ENCODE results near the gene PRDM8. TPM values are rescaled to one million over a fixed set of nuclear protein-coding genes. Genes with fewer than 3 reads are reported as not detected.

Gene PRDM8
- total and polyA plus RNA-seq, 2 donors (not counting 1 experiment from before 2014, with no cell fraction given): 20.0 to 35.6 TPM

- no peak overlapping the region for H2AFZ ChIP-seq (ENCODE audit: insufficient read depth, low read depth, low read length, poor library complexity, severe bottlenecking)
- Mint-ChIP-seq H3K4me1 (peaks cover 25% of the 10 kb centered on the region), H3K27me3 (peaks cover 15% of the 10 kb centered on the region), H3K9me3 (ENCODE audit: insufficient read depth) (no peaks in the 10 kb centered on the region), H3K4me3 (no peak overlapping the region), H3K27ac (no peak overlapping the region)
- ChIA-PET POLR2A (no interaction called here), CTCF (interaction anchor here (0.6 to 13.1 kb wide), 5 partner anchors 10 to 117 kb away, joined by 4 to 199 read pairs (median 32); partner anchors contain the start of gene PRDM8)
- peaks cover 14 to 20% of the 10 kb centered on the region in 2 donors for H3K4me1 ChIP-seq (ENCODE audit: control insufficient read depth in 2 of 2, insufficient read depth in 2 of 2, low read length in 2 of 2)
- no peak overlapping the region for H3K4me3 ChIP-seq (ENCODE audit: control extremely low read depth in 1 of 5, extremely low read depth in 1 of 5, insufficient read depth in 1 of 5, low read depth in 2 of 5, low read length in 4 of 5)
- H3K79me2 ChIP-seq (ENCODE audit: control insufficient read depth, insufficient read depth, low read length): peaks cover 26% of the 10 kb centered on the region
- TF ChIP-seq CTCF (IDR thresholded peaks at IDR 0.05) (no peak), EZH2 (IDR thresholded peaks at IDR 0.05; ENCODE audit: borderline replicate concordance, insufficient read depth, low read depth, low read length, poor library complexity, severe bottlenecking) (no peak)
- peaks cover 23% of the 10 kb centered on the region for H4K20me1 ChIP-seq (ENCODE audit: control insufficient read depth, insufficient read depth, low read length, poor library complexity, severe bottlenecking)
- intact Hi-C loops (cut with micrococcal nuclease): loop anchor here (10.0 kb wide), 1 partner anchor 686 kb away; no protein-coding TSS in a partner anchor
- no peak overlapping the region for H3K9ac ChIP-seq (ENCODE audit: low read length)
- H3K9me3 ChIP-seq (ENCODE audit: control extremely low read depth in 1 of 3, control insufficient read depth in 2 of 3, insufficient read depth in 1 of 3, low read length in 2 of 3): peaks cover 0 to 3% (median 0%) of the 10 kb centered on the region in 3 donors
- no peak overlapping the region for H3K4me2 ChIP-seq (replicated peaks; ENCODE audit: low read depth, low read length, poor library complexity, severe bottlenecking)
- DNase-seq (no peak), ATAC-seq (ENCODE audit: low read depth) (no peak)
- peaks cover 0 to 53% (median 4%) of the 10 kb centered on the region in 4 experiments for H3K27me3 ChIP-seq (replicated peaks in 1 of 4; ENCODE audit: control extremely low read depth in 1 of 4, control insufficient read depth in 3 of 4, insufficient read depth in 4 of 4, low read length in 3 of 4)
- WGBS (ENCODE audit: insufficient coverage): 87% methylated on average over 11 of the region's 11 CpGs
- H3K36me3 ChIP-seq (replicated peaks in 1 of 2; ENCODE audit: control extremely low read depth in 1 of 2, control insufficient read depth in 1 of 2, extremely low read depth in 1 of 2, insufficient read depth in 2 of 2, low read length in 1 of 2): peaks cover 2 to 9% of the 10 kb centered on the region in 2 experiments
- H3K27ac ChIP-seq (ENCODE audit: low read length in 2 of 2): no peak overlapping the region
These were observed 8.9 kb upstream of the PRDM8 start for GRCh38 chr4:80188457-80188800.

- peaks cover 16% of the 10 kb centered on the region for H3K27me3 Mint-ChIP-seq
- no peak overlapping the region for H3K27ac Mint-ChIP-seq
- peaks cover 2 to 9% of the 10 kb centered on the region in 2 experiments for H3K36me3 ChIP-seq (replicated peaks in 1 of 2; ENCODE audit: control extremely low read depth in 1 of 2, control insufficient read depth in 1 of 2, extremely low read depth in 1 of 2, insufficient read depth in 2 of 2, low read length in 1 of 2)
- H3K27me3 ChIP-seq (replicated peaks in 1 of 4; ENCODE audit: control extremely low read depth in 1 of 4, control insufficient read depth in 3 of 4, insufficient read depth in 4 of 4, low read length in 3 of 4): peaks cover 0 to 55% (median 4%) of the 10 kb centered on the region in 4 experiments
- H3K4me3 ChIP-seq (ENCODE audit: control extremely low read depth in 1 of 5, extremely low read depth in 1 of 5, insufficient read depth in 1 of 5, low read depth in 2 of 5, low read length in 4 of 5): no peak overlapping the region
- no peaks in the 10 kb centered on the region for H3K9me3 Mint-ChIP-seq (ENCODE audit: insufficient read depth)
- CTCF ChIA-PET: interaction anchor here (0.6 to 13.1 kb wide), 6 partner anchors 10 to 118 kb away, joined by 3 to 199 read pairs (median 19); partner anchors contain the start of gene PRDM8
- POLR2A ChIA-PET: no interaction called here
- ATAC-seq (ENCODE audit: low read depth) (no peak), DNase-seq (no peak)
- peaks cover 24% of the 10 kb centered on the region for H3K4me1 Mint-ChIP-seq
- no peak overlapping the region for H3K27ac ChIP-seq (ENCODE audit: low read length in 2 of 2)
- intact Hi-C loops (cut with micrococcal nuclease): loop anchor here (10.0 kb wide), 1 partner anchor 686 kb away; no protein-coding TSS in a partner anchor
- no peak overlapping the region for H3K4me3 Mint-ChIP-seq
- H2AFZ ChIP-seq (ENCODE audit: insufficient read depth, low read depth, low read length, poor library complexity, severe bottlenecking): no peak overlapping the region
- peaks cover 26% of the 10 kb centered on the region for H4K20me1 ChIP-seq (ENCODE audit: control insufficient read depth, insufficient read depth, low read length, poor library complexity, severe bottlenecking)
- no peak overlapping the region for H3K9ac ChIP-seq (ENCODE audit: low read length)
- TF ChIP-seq EZH2 (IDR thresholded peaks at IDR 0.05; ENCODE audit: borderline replicate concordance, insufficient read depth, low read depth, low read length, poor library complexity, severe bottlenecking) (no peak), CTCF (IDR thresholded peaks at IDR 0.05) (no peak)
- H3K4me1 ChIP-seq (ENCODE audit: control insufficient read depth in 2 of 2, insufficient read depth in 2 of 2, low read length in 2 of 2): peaks cover 12 to 19% of the 10 kb centered on the region in 2 donors
- peaks cover 0 to 3% (median 0%) of the 10 kb centered on the region in 3 donors for H3K9me3 ChIP-seq (ENCODE audit: control extremely low read depth in 1 of 3, control insufficient read depth in 2 of 3, insufficient read depth in 1 of 3, low read length in 2 of 3)
- WGBS (ENCODE audit: insufficient coverage): 87% methylated on average over 41 of the region's 43 CpGs
- no peak overlapping the region for H3K4me2 ChIP-seq (replicated peaks; ENCODE audit: low read depth, low read length, poor library complexity, severe bottlenecking)
- peaks cover 26% of the 10 kb centered on the region for H3K79me2 ChIP-seq (ENCODE audit: control insufficient read depth, insufficient read depth, low read length)
These were observed 8.4 kb upstream of the PRDM8 start for GRCh38 chr4:80188801-80189458.
